Trophoblast cell (in vitro differentiated cells and primary cell): Measurements from ENCODE around the gene AAK1.
"Not testable (repeated sequence)": the region's sequence is repeated elsewhere in the genome, so short reads cannot be mapped to it uniquely, and the experiment has no call there.

ENCODE experiments used
- DNase-seq, 2 donors: peaks; one replicate each; pipeline ENCODE4 v3.0.0-alpha.2; 2016
- H2AFZ ChIP-seq: 2 replicates; pipeline ENCODE4 v1.6.1; 2013; ENCODE audit warnings: low read length, moderate library complexity, mild to moderate bottlenecking; ENCODE audit not compliant: insufficient read depth, poor library complexity
- H2AK5ac ChIP-seq: 2 replicates; pipeline ENCODE4 v1.6.1; 2013; ENCODE audit warnings: mild to moderate bottlenecking, low read length
- H2BK120ac ChIP-seq: 2 replicates; pipeline ENCODE4 v1.6.1; 2013; ENCODE audit warnings: low read length, mild to moderate bottlenecking, moderate library complexity; ENCODE audit not compliant: insufficient read depth, poor library complexity
- H2BK12ac ChIP-seq: 2 replicates; pipeline ENCODE4 v1.6.1; 2013; ENCODE audit warnings: mild to moderate bottlenecking, low read length, moderate library complexity
- H2BK5ac ChIP-seq: 2 replicates; pipeline ENCODE4 v1.6.1; 2013; ENCODE audit warnings: low read length, low read depth, moderate library complexity, mild to moderate bottlenecking; ENCODE audit not compliant: poor library complexity
- H3K14ac ChIP-seq: 2 replicates; pipeline ENCODE4 v1.6.1; 2013; ENCODE audit warnings: mild to moderate bottlenecking, low read length
- H3K18ac ChIP-seq: 2 replicates; pipeline ENCODE4 v1.6.1; 2013; ENCODE audit warnings: mild to moderate bottlenecking, low read length
- H3K23ac ChIP-seq: 2 replicates; pipeline ENCODE4 v1.6.1; 2013; ENCODE audit warnings: low read length
- H3K27ac ChIP-seq: 2 replicates; pipeline ENCODE4 v1.5.1; 2013; ENCODE audit warnings: low read depth, mild to moderate bottlenecking, inconsistent platforms, low read length, moderate library complexity
- H3K27me3 ChIP-seq: 2 replicates; pipeline ENCODE4 v1.6.1; 2013; ENCODE audit warnings: inconsistent platforms, mild to moderate bottlenecking, low read length, moderate library complexity; ENCODE audit not compliant: insufficient read depth
- H3K36me3 ChIP-seq, 2 experiments: 1 replicate in 1 of 2; 2 replicates in 1 of 2; pipeline ENCODE4 v1.6.1; 2013; ENCODE audit warnings: low read length in 2 of 2, mild to moderate bottlenecking in 2 of 2, moderate library complexity in 1 of 2; ENCODE audit not compliant: insufficient read depth in 2 of 2, control insufficient read depth in 1 of 2
- H3K4ac ChIP-seq: 2 replicates; pipeline ENCODE4 v1.6.1; 2013; ENCODE audit warnings: low read depth, mild to moderate bottlenecking, low read length, moderate library complexity
- H3K4me1 ChIP-seq, 2 experiments: 1 replicate in 1 of 2; 2 replicates in 1 of 2; pipeline ENCODE4 v1.6.1; 2013; ENCODE audit warnings: low read length in 2 of 2, mild to moderate bottlenecking in 2 of 2, moderate library complexity in 1 of 2; ENCODE audit not compliant: insufficient read depth in 2 of 2, control insufficient read depth in 1 of 2
- H3K4me2 ChIP-seq: 2 replicates; pipeline ENCODE4 v1.6.1; 2013; ENCODE audit warnings: inconsistent platforms, mild to moderate bottlenecking, low read length, moderate library complexity
- H3K4me3 ChIP-seq: 2 replicates; pipeline ENCODE4 v1.5.1; 2013; ENCODE audit warnings: mild to moderate bottlenecking, low read depth, low read length, inconsistent platforms
- H3K79me1 ChIP-seq: one replicate; pipeline ENCODE4 v1.6.1; 2013; ENCODE audit warnings: low read length
- H3K79me2 ChIP-seq: 2 replicates; pipeline ENCODE4 v1.6.1; 2013; ENCODE audit warnings: low read length, mild to moderate bottlenecking; ENCODE audit not compliant: control insufficient read depth, insufficient read depth, poor library complexity
- H3K9ac ChIP-seq: 2 replicates; pipeline ENCODE4 v1.6.1; 2013; ENCODE audit warnings: mild to moderate bottlenecking, low read length
- H3K9me3 ChIP-seq: 2 replicates; pipeline ENCODE4 v1.6.1; 2013; ENCODE audit warnings: low read depth, mild to moderate bottlenecking, control low read depth, inconsistent platforms, low read length; ENCODE audit not compliant: insufficient read depth
- H4K12ac ChIP-seq: 2 replicates; pipeline ENCODE4 v1.6.1; 2013; ENCODE audit warnings: low read depth, mild to moderate bottlenecking, low read length, moderate library complexity
- H4K8ac ChIP-seq: 2 replicates; pipeline ENCODE4 v1.6.1; 2013; ENCODE audit warnings: low read depth, mild to moderate bottlenecking, low read length, moderate library complexity
- H4K91ac ChIP-seq: one replicate; pipeline ENCODE4 v1.6.1; 2013; ENCODE audit warnings: low read depth, mild to moderate bottlenecking, low read length, moderate library complexity
- WGBS: extraction: QIAGEN DNeasy Blood & Tissue Kit; methylation state at CpG from one replicate; pipeline ENCODE4 v1.1.7; 2013; ENCODE audit warnings: missing lambda C conversion rate; ENCODE audit not compliant: insufficient read length, insufficient coverage; ENCODE audit errors: extremely low coverage; 5-methylcytosine and 5-hydroxymethylcytosine counted together

The AAK1 gene

GRCh38 chr2:69550511-69550910, 93.0 kb downstream of the AAK1 start:
- H3K27ac ChIP-seq, H3K79me1 ChIP-seq, H3K4me2 ChIP-seq, H4K12ac ChIP-seq, H3K4me1 ChIP-seq, H3K18ac ChIP-seq, H4K8ac ChIP-seq, H3K4me3 ChIP-seq, H2BK120ac ChIP-seq, H3K9me3 ChIP-seq, H3K79me2 ChIP-seq, H2AFZ ChIP-seq, H3K27me3 ChIP-seq, H4K91ac ChIP-seq, H2AK5ac ChIP-seq, H2BK12ac ChIP-seq, H3K14ac ChIP-seq, H3K9ac ChIP-seq, H3K36me3 ChIP-seq, H3K4ac ChIP-seq, H3K23ac ChIP-seq: not testable (repeated sequence)
- WGBS = no CpG with 5 or more reads among the region's 12 CpGs
- peak overlapping the region; percentile 7 for H2BK5ac ChIP-seq
- peak; percentile 75 to 85 for DNase-seq

- peak; percentile 61 to 92 for DNase-seq
- Histone ChIP-seq H3K79me2 (no peaks in the 10 kb centered on the region), H3K36me3 (no peaks in the 10 kb centered on the region), H3K79me1 (no peaks in the 10 kb centered on the region), H3K4me1 (no peaks in the 10 kb centered on the region), H4K8ac (no peak overlapping the region), H3K23ac (no peak overlapping the region), H2AK5ac (no peak overlapping the region), H3K27me3 (no peaks in the 10 kb centered on the region), H3K4me2 (no peak overlapping the region), H4K12ac (no peak overlapping the region), H3K14ac (no peak overlapping the region), H3K18ac (no peak overlapping the region), H3K4ac (no peak overlapping the region), H3K4me3 (no peak overlapping the region), H3K9me3 (no peaks in the 10 kb centered on the region), H3K9ac (no peak overlapping the region), H2BK120ac (no peak overlapping the region), H2BK5ac (no peak overlapping the region), H4K91ac (no peak overlapping the region), H2BK12ac (no peak overlapping the region), H2AFZ (no peak overlapping the region), H3K27ac (no peak overlapping the region)
Measured at GRCh38 chr2:69549421-69549820, 94.1 kb downstream of the AAK1 start.

- Histone ChIP-seq H4K8ac (no peak overlapping the region), H2BK12ac (no peak overlapping the region), H2AFZ (no peak overlapping the region), H3K79me2 (no peaks in the 10 kb centered on the region), H3K79me1 (no peaks in the 10 kb centered on the region), H4K12ac (no peak overlapping the region), H3K23ac (no peak overlapping the region), H3K4me2 (no peak overlapping the region), H4K91ac (no peak overlapping the region), H2BK120ac (no peak overlapping the region), H3K27me3 (no peaks in the 10 kb centered on the region), H2BK5ac (no peak overlapping the region), H2AK5ac (no peak overlapping the region), H3K4me3 (no peak overlapping the region), H3K18ac (no peak overlapping the region), H3K14ac (no peak overlapping the region), H3K4me1 (no peaks in the 10 kb centered on the region), H3K4ac (no peak overlapping the region), H3K36me3 (no peaks in the 10 kb centered on the region), H3K27ac (no peak overlapping the region), H3K9ac (no peak overlapping the region), H3K9me3 (no peaks in the 10 kb centered on the region)
- no CpG with 5 or more reads among the region's 2 CpGs for WGBS
- no peak for DNase-seq
Measured at GRCh38 chr2:69547984-69548715, 95.4 kb downstream of the AAK1 start.

GRCh38 chr2:69546646-69547045, 96.9 kb downstream of the AAK1 start:
- H3K79me2 ChIP-seq = no peaks in the 10 kb centered on the region
- no peak overlapping the region for H4K12ac ChIP-seq
- DNase-seq = no peak
- no peak overlapping the region for H4K8ac ChIP-seq
- no peak overlapping the region for H3K18ac ChIP-seq
- no CpG with 5 or more reads among the region's 1 CpG for WGBS
- no peaks in the 10 kb centered on the region for H3K79me1 ChIP-seq
- H3K36me3 ChIP-seq = peaks cover 0 to 2% of the 10 kb centered on the region in 2 experiments
- H2BK120ac ChIP-seq = no peak overlapping the region
- no peaks in the 10 kb centered on the region for H3K4me1 ChIP-seq
- no peak overlapping the region for H3K9ac ChIP-seq
- H3K27me3 ChIP-seq = no peaks in the 10 kb centered on the region
- no peak overlapping the region for H2BK12ac ChIP-seq
- no peak overlapping the region for H3K23ac ChIP-seq
- no peak overlapping the region for H3K4ac ChIP-seq
- H3K9me3 ChIP-seq = no peaks in the 10 kb centered on the region
- H3K27ac ChIP-seq = no peak overlapping the region
- no peak overlapping the region for H4K91ac ChIP-seq
- H2AK5ac ChIP-seq = no peak overlapping the region
- H2BK5ac ChIP-seq = no peak overlapping the region
- no peak overlapping the region for H3K4me3 ChIP-seq
- H3K4me2 ChIP-seq = no peak overlapping the region
- no peak overlapping the region for H3K14ac ChIP-seq
- H2AFZ ChIP-seq = no peak overlapping the region
